ENCODE results near the gene SHC3. TPM values are rescaled to one million over a fixed set of nuclear protein-coding genes. Genes with fewer than 3 reads are reported as not detected.

SHC3 gene
- total RNA-seq, 1 experiment from 2014 or later: 0.66 TPM

DNA sequence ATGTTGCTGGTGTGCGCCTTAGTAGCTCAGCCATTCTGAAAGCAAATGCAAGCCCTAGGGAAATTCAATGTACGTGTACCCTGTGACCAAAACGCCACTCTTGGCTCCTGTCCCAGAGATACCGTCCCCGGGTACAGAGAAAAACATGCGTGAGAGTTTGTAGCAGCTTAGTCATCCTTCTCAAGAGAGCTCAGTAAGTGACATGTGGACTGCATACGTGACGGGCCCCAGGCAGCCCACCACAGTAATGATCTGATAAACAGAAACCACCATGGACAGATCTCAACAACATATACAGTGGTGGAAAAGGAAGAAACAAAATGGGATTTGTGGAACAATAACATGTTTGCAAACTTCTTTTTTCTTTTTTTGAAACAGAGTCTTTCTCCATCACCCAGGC, 142.2 kb downstream of the SHC3 start:
- H3K36me3 ChIP-seq (ENCODE audit: low read depth, low read length): no peaks in the 10 kb centered on the region
- H2AFZ ChIP-seq (ENCODE audit: low read length): no peak overlapping the region
- no peak overlapping the region for H3K4me3 ChIP-seq (ENCODE audit: low read length)
- TF ChIP-seq EZH2phosphoT487 (IDR thresholded peaks at IDR 0.05; ENCODE audit: borderline replicate concordance, low read length) (no peak), EZH2 (IDR thresholded peaks at IDR 0.05; ENCODE audit: low read length, unreplicated experiment) (no peak), CTCF (conservative IDR thresholded peaks at IDR 0.05; ENCODE audit: low read depth, low read length) (no peak)
- ATAC-seq (no peak), DNase-seq (no peak)
- H3F3A ChIP-seq (ENCODE audit: low read length, unreplicated experiment): no peaks in the 10 kb centered on the region
- no peaks in the 10 kb centered on the region for H4K20me1 ChIP-seq (ENCODE audit: low read length)
- no peaks in the 10 kb centered on the region for H3K4me1 ChIP-seq (ENCODE audit: insufficient read depth, low read length)
- no peak overlapping the region for H3K9ac ChIP-seq (ENCODE audit: low read length)
- H3K9me3 ChIP-seq (ENCODE audit: low read length): no peaks in the 10 kb centered on the region
- no peaks in the 10 kb centered on the region for H3K9me2 ChIP-seq (replicated peaks; ENCODE audit: low read length)
- BruUV-seq (replicated peaks): no TSS peak
- CTCF ChIA-PET: no interaction called here
- no peaks in the 10 kb centered on the region for H3K27me3 ChIP-seq (ENCODE audit: low read length)
- POLR2A ChIA-PET (ENCODE audit: unreplicated experiment): no interaction called here
- H3K4me2 ChIP-seq (ENCODE audit: low read length): no peak overlapping the region
- intact Hi-C loops (cut with micrococcal nuclease): no loop called here
- no peaks in the 10 kb centered on the region for H3K79me2 ChIP-seq (ENCODE audit: low read length)
- H3K27ac ChIP-seq (ENCODE audit: low read length): no peak overlapping the region

GRCh38 chr9:89032661-89033060, 146.0 kb downstream of the SHC3 start:
- intact Hi-C loops (cut with micrococcal nuclease): no loop called here
- Histone ChIP-seq H3K9ac (ENCODE audit: low read length) (no peak overlapping the region), H3K9me3 (ENCODE audit: low read length) (no peaks in the 10 kb centered on the region), H3F3A (ENCODE audit: low read length, unreplicated experiment) (no peaks in the 10 kb centered on the region), H2AFZ (ENCODE audit: low read length) (no peak overlapping the region), H3K79me2 (ENCODE audit: low read length) (no peaks in the 10 kb centered on the region), H3K4me3 (ENCODE audit: low read length) (no peak overlapping the region), H3K9me2 (replicated peaks; ENCODE audit: low read length) (no peaks in the 10 kb centered on the region), H3K36me3 (ENCODE audit: low read depth, low read length) (no peaks in the 10 kb centered on the region), H4K20me1 (ENCODE audit: low read length) (no peaks in the 10 kb centered on the region), H3K27me3 (ENCODE audit: low read length) (no peaks in the 10 kb centered on the region), H3K27ac (ENCODE audit: low read length) (no peak overlapping the region), H3K4me1 (ENCODE audit: insufficient read depth, low read length) (no peaks in the 10 kb centered on the region), H3K4me2 (ENCODE audit: low read length) (no peak overlapping the region)
- DNase-seq (no peak), ATAC-seq (no peak)
- ChIA-PET POLR2A (ENCODE audit: unreplicated experiment) (no interaction called here), CTCF (no interaction called here)
- TF ChIP-seq EZH2 (IDR thresholded peaks at IDR 0.05; ENCODE audit: low read length, unreplicated experiment) (no peak), EZH2phosphoT487 (IDR thresholded peaks at IDR 0.05; ENCODE audit: borderline replicate concordance, low read length) (no peak), CTCF (conservative IDR thresholded peaks at IDR 0.05; ENCODE audit: low read depth, low read length) (no peak)
- BruUV-seq (replicated peaks): no TSS peak

- BruUV-seq (replicated peaks): no TSS peak
- no peak overlapping the region for H3K27ac ChIP-seq (ENCODE audit: low read length)
- no peak overlapping the region for H3K4me2 ChIP-seq (ENCODE audit: low read length)
- intact Hi-C loops (cut with micrococcal nuclease): no loop called here
- H3K36me3 ChIP-seq (ENCODE audit: low read depth, low read length): no peaks in the 10 kb centered on the region
- H3K9me3 ChIP-seq (ENCODE audit: low read length): no peaks in the 10 kb centered on the region
- no peaks in the 10 kb centered on the region for H3K9me2 ChIP-seq (replicated peaks; ENCODE audit: low read length)
- DNase-seq (no peak), ATAC-seq (no peak)
- H3K79me2 ChIP-seq (ENCODE audit: low read length): no peaks in the 10 kb centered on the region
- CTCF ChIA-PET: no interaction called here
- H2AFZ ChIP-seq (ENCODE audit: low read length): no peak overlapping the region
- POLR2A ChIA-PET (ENCODE audit: unreplicated experiment): no interaction called here
- H3K4me1 ChIP-seq (ENCODE audit: insufficient read depth, low read length): no peaks in the 10 kb centered on the region
- no peak overlapping the region for H3K9ac ChIP-seq (ENCODE audit: low read length)
- H4K20me1 ChIP-seq (ENCODE audit: low read length): no peaks in the 10 kb centered on the region
- no peak for TF ChIP-seq EZH2phosphoT487 (IDR thresholded peaks at IDR 0.05; ENCODE audit: borderline replicate concordance, low read length)
- TF ChIP-seq CTCF (conservative IDR thresholded peaks at IDR 0.05; ENCODE audit: low read depth, low read length): no peak
- no peaks in the 10 kb centered on the region for H3F3A ChIP-seq (ENCODE audit: low read length, unreplicated experiment)
- no peaks in the 10 kb centered on the region for H3K27me3 ChIP-seq (ENCODE audit: low read length)
- H3K4me3 ChIP-seq (ENCODE audit: low read length): no peak overlapping the region
Measured at GRCh38 chr9:89032173-89032572, 146.4 kb downstream of the SHC3 start.
